NOMO-1 treated with DMSO at 0.1 percent for 48 hours (cell line): ENCODE measurements around the gene ZNF74.
"Not testable (repeated sequence)": the region's sequence is repeated elsewhere in the genome, so short reads cannot be mapped to it uniquely, and the experiment has no call there.

ENCODE experiments used
- DNase-seq: peaks from one replicate; lab custom pipeline; 2025; ENCODE audit not compliant: unreplicated experiment; lab: John Stamatoyannopoulos, UW

ZNF74 gene

GRCh38 chr22:20393705-20394476 lies at the start of gene ZNF74:
Gene ZNF74 (plus strand): TSS chr22:20394151. CDS start chr22:20394629, 478 bp downstream.
- DNase-seq, result peak; percentile 84

- not testable (repeated sequence) for DNase-seq
Measured at GRCh38 chr22:20346553-20346952, 47.4 kb upstream of the ZNF74 start.

GRCh38 chr22:20352536-20352935 lies 41.4 kb upstream of the ZNF74 start:
- not testable (repeated sequence) for DNase-seq

GRCh38 chr22:20354238-20354975 lies 39.5 kb upstream of the ZNF74 start:
- DNase-seq, result no peak

GRCh38 chr22:20355939-20356636 lies 37.9 kb upstream of the ZNF74 start:
- DNase-seq, result not testable (repeated sequence)

GRCh38 chr22:20356906-20357305 lies 37.0 kb upstream of the ZNF74 start:
- DNase-seq, result not testable (repeated sequence)

- DNase-seq, result not testable (repeated sequence)
Measured at GRCh38 chr22:20357967-20358366, 36.0 kb upstream of the ZNF74 start.

- not testable (repeated sequence) for DNase-seq
Measured at GRCh38 chr22:20358503-20359239, 35.3 kb upstream of the ZNF74 start.

- DNase-seq, result not testable (repeated sequence)
Measured at GRCh38 chr22:20360261-20360660, 33.7 kb upstream of the ZNF74 start.

GRCh38 chr22:20360866-20361751 lies 32.8 kb upstream of the ZNF74 start:
- DNase-seq, result not testable (repeated sequence)

- not testable (repeated sequence) for DNase-seq
Measured at GRCh38 chr22:20361752-20362229, 32.2 kb upstream of the ZNF74 start.

GRCh38 chr22:20362403-20362802 lies 31.5 kb upstream of the ZNF74 start:
- not testable (repeated sequence) for DNase-seq

- peak; percentile 24 for DNase-seq
Measured at GRCh38 chr22:20364335-20365260, 29.4 kb upstream of the ZNF74 start.

GRCh38 chr22:20366841-20367240 lies 27.1 kb upstream of the ZNF74 start:
- not testable (repeated sequence) for DNase-seq

- not testable (repeated sequence) for DNase-seq
Measured at GRCh38 chr22:20368875-20369274, 25.1 kb upstream of the ZNF74 start.

GRCh38 chr22:20371687-20372086 lies 22.3 kb upstream of the ZNF74 start:
- not testable (repeated sequence) for DNase-seq

- DNase-seq, result not testable (repeated sequence)
Measured at GRCh38 chr22:20372406-20372854, 21.5 kb upstream of the ZNF74 start.

- not testable (repeated sequence) for DNase-seq
Measured at GRCh38 chr22:20373195-20373706, 20.7 kb upstream of the ZNF74 start.
